ENCODE data around the gene ZNF530. TPM values are rescaled to one million over a fixed set of nuclear protein-coding genes. Genes with fewer than 3 reads are reported as not detected.

The ZNF530 gene
- total RNA-seq, 2 donors from 2014 or later = 1.5 to 7.4 TPM

- intact Hi-C loops (cut with DNase I) = no loop called here
- Histone ChIP-seq H3K9me3 (no peaks in the 10 kb centered on the region), H3K4me1 (replicated peaks) (peaks cover 5% of the 10 kb centered on the region), H3K36me3 (peaks cover 12 to 25% of the 10 kb centered on the region in 2 donors), H3K27ac (no peak overlapping the region), H3K4me3 (no peak overlapping the region), H3K27me3 (replicated peaks; ENCODE audit: insufficient read depth) (no peaks in the 10 kb centered on the region)
- DNase-seq (ENCODE audit: low spot score) = no peak
- WGBS = 99% methylated on average over 4 of the region's 4 CpGs
- TF ChIP-seq CTCF (IDR thresholded peaks at IDR 0.05) (no peak), POLR2AphosphoS5 (IDR thresholded peaks at IDR 0.05) (no peak), POLR2A (IDR thresholded peaks at IDR 0.05) (no peak)
Observed at GRCh38 chr19:57637379-57637778, 37.7 kb downstream of the ZNF530 start.

DNA sequence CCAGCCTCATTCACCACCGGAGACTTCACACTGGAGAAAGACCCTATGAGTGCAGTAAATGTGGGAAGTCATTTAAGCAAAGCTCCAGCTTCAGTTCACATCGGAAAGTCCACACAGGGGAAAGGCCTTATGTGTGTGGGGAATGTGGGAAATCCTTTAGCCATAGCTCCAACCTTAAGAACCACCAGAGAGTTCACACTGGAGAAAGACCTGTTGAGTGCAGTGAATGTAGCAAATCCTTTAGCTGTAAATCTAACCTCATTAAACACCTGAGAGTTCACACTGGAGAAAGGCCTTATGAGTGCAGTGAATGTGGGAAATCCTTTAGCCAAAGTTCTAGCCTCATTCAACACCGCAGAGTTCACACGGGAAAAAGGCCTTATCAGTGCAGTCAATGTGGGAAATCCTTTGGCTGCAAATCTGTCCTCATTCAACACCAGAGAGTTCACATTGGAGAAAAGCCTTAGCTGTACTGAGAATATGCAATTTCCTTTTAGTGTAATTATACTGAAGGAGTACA, 42.1 kb downstream of the ZNF530 start:
- intact Hi-C loops (cut with DNase I) = no loop called here
- Histone ChIP-seq H3K27me3 (replicated peaks; ENCODE audit: insufficient read depth) (no peaks in the 10 kb centered on the region), H3K4me1 (replicated peaks) (no peaks in the 10 kb centered on the region), H3K4me3 (no peak overlapping the region), H3K36me3 (peaks cover 12 to 25% of the 10 kb centered on the region in 2 donors), H3K9me3 (no peaks in the 10 kb centered on the region), H3K27ac (peak overlapping the region in 1 of 2 donors; percentile 58)
- no peak for TF ChIP-seq POLR2AphosphoS5 (IDR thresholded peaks at IDR 0.05)
- no peak for TF ChIP-seq CTCF (IDR thresholded peaks at IDR 0.05)
- no peak for TF ChIP-seq POLR2A (IDR thresholded peaks at IDR 0.05)
- 91% methylated on average over 4 of the region's 4 CpGs for WGBS
- no peak for DNase-seq (ENCODE audit: low spot score)

DNA sequence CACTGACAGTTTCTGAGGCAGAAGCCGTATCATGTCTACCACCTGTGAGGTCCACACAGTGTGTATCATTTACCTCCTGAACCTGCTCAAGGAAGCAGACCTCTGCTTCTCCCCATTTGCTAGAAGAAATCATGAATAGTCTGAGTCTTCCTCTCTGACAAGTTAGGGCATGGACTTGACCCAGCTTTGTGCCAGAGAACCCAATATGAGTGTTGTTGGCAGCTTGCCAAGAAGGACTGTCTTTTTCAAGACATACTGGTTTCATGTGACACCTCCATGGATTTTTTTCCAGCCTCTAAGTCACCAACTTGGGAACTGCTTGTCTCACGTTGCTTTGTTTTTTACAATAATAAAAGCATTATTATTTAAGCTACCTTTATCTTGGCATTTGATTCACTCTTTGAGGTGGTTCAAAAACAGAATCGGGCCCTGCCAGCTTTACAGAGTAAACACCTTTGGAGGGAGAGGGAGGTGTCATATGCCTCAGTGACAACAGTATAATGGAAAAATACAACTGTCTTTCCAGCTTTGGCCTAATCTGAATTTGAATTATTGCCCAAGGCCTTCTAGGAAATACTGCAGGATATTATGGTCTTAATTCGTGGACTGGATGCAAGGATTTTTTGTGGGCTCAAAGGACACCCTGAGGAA, 42.8 kb downstream of the ZNF530 start:
- H3K4me1 ChIP-seq (replicated peaks) = no peaks in the 10 kb centered on the region
- TF ChIP-seq POLR2AphosphoS5 (IDR thresholded peaks at IDR 0.05) (peak; percentile 68), POLR2A (IDR thresholded peaks at IDR 0.05) (no peak), CTCF (IDR thresholded peaks at IDR 0.05) (no peak)
- peak; percentile 58 for DNase-seq (ENCODE audit: low spot score)
- 57% methylated on average over 4 of the region's 4 CpGs for WGBS
- H3K4me3 ChIP-seq = no peak overlapping the region
- H3K9me3 ChIP-seq = no peaks in the 10 kb centered on the region
- H3K36me3 ChIP-seq = peaks cover 12 to 25% of the 10 kb centered on the region in 2 donors
- no peaks in the 10 kb centered on the region for H3K27me3 ChIP-seq (replicated peaks; ENCODE audit: insufficient read depth)
- intact Hi-C loops (cut with DNase I) = no loop called here
- H3K27ac ChIP-seq = peak overlapping the region in 1 of 2 donors; percentile 58

GRCh38 chr19:57643734-57644133, 44.0 kb downstream of the ZNF530 start:
- Histone ChIP-seq H3K36me3 (peaks cover 12 to 25% of the 10 kb centered on the region in 2 donors), H3K4me1 (replicated peaks) (no peaks in the 10 kb centered on the region), H3K27ac (no peak overlapping the region), H3K9me3 (no peaks in the 10 kb centered on the region), H3K4me3 (no peak overlapping the region), H3K27me3 (replicated peaks; ENCODE audit: insufficient read depth) (no peaks in the 10 kb centered on the region)
- no peak for DNase-seq (ENCODE audit: low spot score)
- TF ChIP-seq POLR2AphosphoS5 (IDR thresholded peaks at IDR 0.05) (no peak), CTCF (IDR thresholded peaks at IDR 0.05) (no peak), POLR2A (IDR thresholded peaks at IDR 0.05) (no peak)
- intact Hi-C loops (cut with DNase I) = no loop called here
